SK-N-SH (cell line): ENCODE data around the gene MAP3K4. TPM values are rescaled to one million over a fixed set of nuclear protein-coding genes. Genes with fewer than 3 reads are reported as not detected.

Experiments used
- CTCF ChIA-PET: fragments of 300-600, 350-600 bp; formaldehyde crosslinking; extraction: SDS; loops from one replicate; lab custom pipeline; 2021; lab: Yijun Ruan, JAX
- POLR2A ChIA-PET: fragments of 350-600 bp; sonication (Branson Sonifier 250); formaldehyde crosslinking; extraction: SDS; loops from one replicate; lab custom pipeline; 2020; ENCODE audit warnings: antibody characterized with exemption, inconsistent platforms; lab: Yijun Ruan, JAX
- DNase-seq: peaks from one replicate; pipeline ENCODE4 v3.0.0; 2012
- H2AFZ ChIP-seq: fragments of 200-600 bp; sonication (generic); 2 replicates; pipeline ENCODE4 v1.8.1; 2016; ENCODE audit warnings: antibody characterized with exemption, mild to moderate bottlenecking, low read depth
- H3F3A ChIP-seq: fragments of 200-600 bp; sonication (generic); replicated peaks from 2 replicates; pipeline ENCODE3; 2016; ENCODE audit warnings: antibody characterized with exemption, mild to moderate bottlenecking; ENCODE audit not compliant: insufficient read depth
- H3K27ac ChIP-seq, 2 experiments: fragments of 200-500 bp in 1 of 2; fragments of 200-600 bp in 1 of 2; sonication (Bioruptor generic) in 1 of 2; sonication (generic), shearing (Covaris generic) in 1 of 2; 2 replicates each; pipeline versions ENCODE4 v1.5.1 to v1.6.1; 2014 to 2016; ENCODE audit warnings: low read depth in 2 of 2, inconsistent platforms in 1 of 2, low read length in 1 of 2, mild to moderate bottlenecking in 1 of 2, mixed read lengths in 1 of 2
- H3K27me3 ChIP-seq: fragments of 200-600 bp; sonication (generic), shearing (Covaris generic); 2 replicates; pipeline ENCODE4 v1.6.1; 2016; ENCODE audit warnings: mixed run types; ENCODE audit not compliant: insufficient read depth
- H3K36me3 ChIP-seq, 2 experiments: fragments of 200-500 bp in 1 of 2; fragments of 200-600 bp in 1 of 2; sonication (Bioruptor generic) in 1 of 2; sonication (generic) in 1 of 2; replicated peaks in 1 of 2; 2 replicates each; pipeline versions ENCODE3 to v1.5.1; 2014 to 2016; ENCODE audit warnings: low read length in 1 of 2, mild to moderate bottlenecking in 1 of 2; ENCODE audit not compliant: insufficient read depth in 2 of 2, control insufficient read depth in 1 of 2
- H3K4me1 ChIP-seq, 2 experiments: fragments of 200-500 bp in 1 of 2; fragments of 200-600 bp in 1 of 2; sonication (Bioruptor generic) in 1 of 2; sonication (generic), shearing (Covaris generic) in 1 of 2; 2 replicates each; pipeline versions ENCODE4 v1.5.1 to v1.6.1; 2014 to 2016; ENCODE audit warnings: low read depth in 1 of 2, low read length in 1 of 2, mixed run types in 1 of 2; ENCODE audit not compliant: insufficient read depth in 2 of 2, control insufficient read depth in 1 of 2
- H3K4me2 ChIP-seq: fragments of 200-600 bp; sonication (generic), shearing (Covaris generic); 2 replicates; pipeline ENCODE4 v1.6.1; 2017; ENCODE audit warnings: mixed run types
- H3K4me3 ChIP-seq, 2 experiments: fragments of 200-500 bp in 1 of 2; fragments of 200-600 bp in 1 of 2; sonication (Bioruptor generic) in 1 of 2; sonication (generic), shearing (Covaris generic) in 1 of 2; 2 replicates each; pipeline versions ENCODE4 v1.5.1 to v1.8.1; 2014 to 2016; ENCODE audit warnings: low read depth in 2 of 2, inconsistent platforms in 1 of 2, low read length in 1 of 2, mild to moderate bottlenecking in 1 of 2, mixed read lengths in 1 of 2, moderate library complexity in 1 of 2
- H3K79me2 ChIP-seq: fragments of 200-600 bp; sonication (generic); 2 replicates; pipeline ENCODE4 v1.8.1; 2017; ENCODE audit warnings: mild to moderate bottlenecking; ENCODE audit not compliant: insufficient read depth
- H3K9ac ChIP-seq: fragments of 200-600 bp; sonication (generic); 2 replicates; pipeline ENCODE4 v1.6.1; 2017; ENCODE audit warnings: mixed run types
- H3K9me2 ChIP-seq: fragments of 200-600 bp; sonication (generic); 2 replicates; pipeline ENCODE4 v1.6.1; 2017; ENCODE audit warnings: mixed run types
- H3K9me3 ChIP-seq: fragments of 200-600 bp; sonication (generic); 2 replicates; pipeline ENCODE4 v1.6.1; 2017; ENCODE audit warnings: mixed run types, mild to moderate bottlenecking, moderate library complexity
- H4K20me1 ChIP-seq: fragments of 200-600 bp; sonication (generic); 2 replicates; pipeline ENCODE4 v1.6.1; 2017; ENCODE audit warnings: mild to moderate bottlenecking, mixed run types; ENCODE audit not compliant: insufficient read depth
- CHD2 ChIP-seq: fragments of 150-350 bp; IDR thresholded peaks from 2 replicates; pipeline ENCODE4 v1.6.1; 2018; ENCODE audit warnings: low read length; ENCODE audit not compliant: partially characterized antibody
- EP300 ChIP-seq, 2 experiments: IDR thresholded peaks; 2 replicates each; pipeline versions ENCODE4 v1.4.0 to v1.6.1; 2012; ENCODE audit warnings: borderline replicate concordance in 1 of 2, low read depth in 1 of 2, low read length in 1 of 2
- EZH2phosphoT487 ChIP-seq: fragments of 200-600 bp; sonication (generic); IDR thresholded peaks from 2 replicates; pipeline ENCODE4 v1.6.1; 2017; ENCODE audit warnings: low read depth, mixed run types, mild to moderate bottlenecking, antibody characterized with exemption, moderate library complexity, borderline replicate concordance
- FOSL2 ChIP-seq: IDR thresholded peaks from 2 replicates; pipeline ENCODE4 v1.4.0; 2012; ENCODE audit warnings: low read depth, mild to moderate bottlenecking, moderate library complexity, borderline replicate concordance
- FOXJ3 ChIP-seq: sonication (generic); formaldehyde crosslinking; IDR thresholded peaks from 2 replicates; pipeline ENCODE4 v1.5.1; 2020; ENCODE audit warnings: mild to moderate bottlenecking, missing genetic modification reagents
- GATA2 ChIP-seq: sonication (generic); formaldehyde crosslinking; IDR thresholded peaks from 2 replicates; pipeline ENCODE4 v1.5.0; 2020; ENCODE audit warnings: mild to moderate bottlenecking, missing genetic modification reagents
- IRF3 ChIP-seq: fragments of 150-350 bp; IDR thresholded peaks from 2 replicates; pipeline ENCODE4 v1.6.1; 2016; ENCODE audit warnings: mild to moderate bottlenecking, low read depth, low read length
- MEF2A ChIP-seq: IDR thresholded peaks from 2 replicates; pipeline ENCODE4 v1.4.0; 2012; ENCODE audit warnings: low read depth, borderline replicate concordance
- NRF1 ChIP-seq: IDR thresholded peaks from 2 replicates; pipeline ENCODE4 v1.6.1; 2012; ENCODE audit warnings: low read depth, mild to moderate bottlenecking, low read length
- RAD21 ChIP-seq: IDR thresholded peaks from 2 replicates; pipeline ENCODE4 v1.6.1; 2012; ENCODE audit warnings: mild to moderate bottlenecking, low read length
- RCOR1 ChIP-seq: fragments of 150-350 bp; IDR thresholded peaks from 2 replicates; pipeline ENCODE4 v1.6.1; 2017; ENCODE audit warnings: antibody characterized with exemption, low read length
- REST ChIP-seq: IDR thresholded peaks from 2 replicates; pipeline ENCODE4 v1.6.1; 2012; ENCODE audit warnings: mild to moderate bottlenecking, low read depth, low read length, moderate library complexity
- TAF1 ChIP-seq: IDR thresholded peaks from 2 replicates; pipeline ENCODE4 v1.6.1; 2012; ENCODE audit warnings: low read depth, mild to moderate bottlenecking, low read length, moderate library complexity, borderline replicate concordance
- USF1 ChIP-seq: IDR thresholded peaks from 2 replicates; pipeline ENCODE4 v1.4.0; 2012; ENCODE audit warnings: low read depth, borderline replicate concordance
- ZBTB33 ChIP-seq: IDR thresholded peaks from 2 replicates; pipeline ENCODE4 v1.4.0; 2012; ENCODE audit warnings: low read depth, borderline replicate concordance
- WGBS: methylation state at CpG from one replicate; pipeline ENCODE4 v1.1.6; 2017; ENCODE audit warnings: low lambda C conversion rate; 5-methylcytosine and 5-hydroxymethylcytosine counted together
- polyA plus RNA-seq, 3 experiments: library from polyadenylated mRNA; depleted of rRNA; stranded (reverse); fragments of >200 nt; gene quantifications; 2 replicates each; pipeline ENCODE4 v1.2.3, GENCODE V29; 2012
- TF ChIP-seq, protein P1 (sequence below): fragments of 150-350 bp; IDR thresholded peaks from 2 replicates; pipeline ENCODE4 v1.6.1; 2017; ENCODE audit warnings: antibody characterized with exemption, low read length, low read depth, borderline replicate concordance

MAP3K4 gene
- polyA plus RNA-seq, 1 of the 3 experiments (the other 2 are of a cell fraction), result 6.8 TPM

DNA sequence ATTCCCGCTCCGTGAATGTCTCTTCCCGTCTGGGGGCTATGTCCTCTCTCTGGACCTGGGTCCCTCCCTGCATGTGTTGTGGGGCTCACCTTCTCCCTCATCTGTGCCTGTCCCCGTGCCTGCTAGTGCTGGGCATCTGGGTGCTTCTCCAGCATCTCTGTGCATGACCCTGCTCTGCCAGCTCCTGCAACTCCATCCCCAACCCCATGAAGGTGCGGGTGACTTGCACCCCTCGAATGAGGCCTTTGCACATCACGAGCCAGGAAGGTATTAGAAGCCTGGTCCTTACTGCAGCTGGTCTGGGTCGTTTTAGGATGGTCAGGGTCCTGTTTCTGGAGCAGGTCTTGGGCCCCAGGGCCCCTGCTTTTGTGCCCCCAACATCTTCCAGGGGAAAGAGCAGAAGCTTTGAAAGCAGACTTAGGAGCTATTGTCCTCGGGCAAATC is 172.6 kb downstream of the MAP3K4 start:
- Histone ChIP-seq H3K4me2 (no peak overlapping the region), H3K4me3 (no peak overlapping the region)
- 81% methylated on average over 6 of the region's 9 CpGs for WGBS
- CTCF ChIA-PET, result interaction anchor here (1.2 kb wide), 1 partner anchor 233 kb away, joined by 4 read pairs; no protein-coding TSS in a partner anchor
- TF ChIP-seq EZH2phosphoT487 (no peak), MEF2A (no peak), FOSL2 (no peak), USF1 (no peak), EP300 (IDR thresholded peaks at IDR 0.05; ENCODE audit: borderline replicate concordance in 1 of 2, low read depth in 1 of 2, low read length in 1 of 2) (no peak), TAF1 (no peak)
- TF ChIP-seq, protein P1, sequence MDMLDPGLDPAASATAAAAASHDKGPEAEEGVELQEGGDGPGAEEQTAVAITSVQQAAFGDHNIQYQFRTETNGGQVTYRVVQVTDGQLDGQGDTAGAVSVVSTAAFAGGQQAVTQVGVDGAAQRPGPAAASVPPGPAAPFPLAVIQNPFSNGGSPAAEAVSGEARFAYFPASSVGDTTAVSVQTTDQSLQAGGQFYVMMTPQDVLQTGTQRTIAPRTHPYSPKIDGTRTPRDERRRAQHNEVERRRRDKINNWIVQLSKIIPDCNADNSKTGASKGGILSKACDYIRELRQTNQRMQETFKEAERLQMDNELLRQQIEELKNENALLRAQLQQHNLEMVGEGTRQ, result no peak
- TF ChIP-seq, all 33 proteins: peak for 0
- Histone ChIP-seq H3K79me2 (no peaks in the 10 kb centered on the region; the same call in 1 of the 2 replicates), H3K4me1 (peaks cover 6 to 16% of the 10 kb centered on the region in 2 experiments; a peak in 3 of 4 replicates), H3K36me3 (peaks cover 0 to 3% of the 10 kb centered on the region in 2 experiments), H3F3A (peaks cover 5% of the 10 kb centered on the region), H4K20me1 (no peaks in the 10 kb centered on the region), H3K9me3 (no peaks in the 10 kb centered on the region), H3K9me2 (no peaks in the 10 kb centered on the region), H2AFZ (no peak overlapping the region), H3K27me3 (no peaks in the 10 kb centered on the region), H3K27ac (no peak overlapping the region), H3K9ac (no peak overlapping the region)
- POLR2A ChIA-PET, result no interaction called here
- DNase-seq, result no peak

GRCh38 chr6:161166176-161166575 is 174.6 kb downstream of the MAP3K4 start:
- H3F3A ChIP-seq, result peaks cover 16% of the 10 kb centered on the region
- POLR2A ChIA-PET, result no interaction called here
- WGBS, result 95% methylated on average over 11 of the region's 11 CpGs
- H3K9ac ChIP-seq, result no peak overlapping the region
- H3K79me2 ChIP-seq, result no peaks in the 10 kb centered on the region; the same call in 1 of the 2 replicates
- H3K9me3 ChIP-seq, result no peaks in the 10 kb centered on the region
- no peak overlapping the region for H2AFZ ChIP-seq
- CTCF ChIA-PET, result no interaction called here
- H3K9me2 ChIP-seq, result no peaks in the 10 kb centered on the region
- H3K27ac ChIP-seq, result no peak overlapping the region
- peaks cover 16 to 31% of the 10 kb centered on the region in 2 experiments; a peak in 3 of 4 replicates for H3K4me1 ChIP-seq
- no peak for DNase-seq
- TF ChIP-seq ZBTB33 (no peak), RCOR1 (no peak), CHD2 (no peak), IRF3 (no peak), FOXJ3 (CRISPR knock-in tag) (no peak), NRF1 (no peak), GATA2 (no peak), REST (no peak), EZH2phosphoT487 (no peak), RAD21 (no peak)
- TF ChIP-seq, protein P1, result no peak
- H3K4me3 ChIP-seq, result no peak overlapping the region
- H3K27me3 ChIP-seq, result no peaks in the 10 kb centered on the region
- no peaks in the 10 kb centered on the region for H4K20me1 ChIP-seq
- H3K36me3 ChIP-seq, result peaks cover 0 to 3% of the 10 kb centered on the region in 2 experiments
- no peak overlapping the region for H3K4me2 ChIP-seq
